BLaER1 treated with 17β-estradiol and CSF1 and Interleukin-3, amounts not matched to agents 10 nM and 100 nM (cell line): ENCODE data around the gene MICAL2.

ENCODE experiments used
- H3K27ac ChIP-seq, 11 experiments: shearing (Covaris generic); formaldehyde crosslinking; 2 replicates each; pipeline ENCODE4 v1.8.1; 2022
- H3K27me3 ChIP-seq, 11 experiments: shearing (Covaris generic); formaldehyde crosslinking; 2 replicates each; pipeline ENCODE4 v1.8.1; 2022
- H3K36me3 ChIP-seq, 11 experiments: shearing (Covaris generic); formaldehyde crosslinking; 2 replicates each; pipeline ENCODE4 v1.8.1; 2022
- H3K4me1 ChIP-seq, 10 experiments: shearing (Covaris generic); formaldehyde crosslinking; 2 replicates each; pipeline ENCODE4 v1.8.1; 2022
- H3K4me2 ChIP-seq, 11 experiments: shearing (Covaris generic); formaldehyde crosslinking; 2 replicates each; pipeline ENCODE4 v1.8.1; 2022
- H3K4me3 ChIP-seq, 10 experiments: shearing (Covaris generic); formaldehyde crosslinking; 2 replicates each; pipeline ENCODE4 v1.8.1; 2022
- H3K9ac ChIP-seq, 11 experiments: shearing (Covaris generic); formaldehyde crosslinking; 2 replicates each; pipeline ENCODE4 v1.8.1; 2022
- H3K9me3 ChIP-seq, 11 experiments: shearing (Covaris generic); formaldehyde crosslinking; replicated peaks in 1 of 11; 2 replicates each; pipeline ENCODE4 v1.8.1; 2022
- H4K20me1 ChIP-seq, 11 experiments: shearing (Covaris generic); formaldehyde crosslinking; 2 replicates each; pipeline ENCODE4 v1.8.1; 2022
- Cebpa-rat ChIP-seq, 11 experiments: shearing (Covaris generic); IDR thresholded peaks; 2 replicates each; pipeline ENCODE4 v1.8.1; 2022

Gene MICAL2

GRCh38 chr11:12183827-12184620, 73.6 kb downstream of the MICAL2 start:
- Histone ChIP-seq H3K27ac (no peak overlapping the region), H3K27me3 (no peaks in the 10 kb centered on the region), H3K9ac (no peak overlapping the region), H3K9me3 (no peaks in the 10 kb centered on the region), H3K36me3 (0 out of 22 replicates have a peak, but pooled peaks cover 0 to 3% (median 0%) of the 10 kb centered on the region in 11 experiments), H3K4me2 (peak overlapping the region in 4 of 11 experiments; percentile 47 to 67 (median 59); a peak in 5 of 22 replicates), H3K4me3 (no peak overlapping the region), H3K4me1 (peaks cover 6 to 45% (median 26%) of the 10 kb centered on the region in 10 experiments; a peak in 15 of 20 replicates), H4K20me1 (peaks cover 0 to 5% (median 0%) of the 10 kb centered on the region in 11 experiments; a peak in 1 of 22 replicates)
- TF ChIP-seq Cebpa-rat (IDR thresholded peaks at IDR 0.05) = no peak

- H3K9me3 ChIP-seq = no peaks in the 10 kb centered on the region
- TF ChIP-seq Cebpa-rat (IDR thresholded peaks at IDR 0.05) = no peak
- peaks cover 0 to 5% (median 0%) of the 10 kb centered on the region in 11 experiments; a peak in 1 of 22 replicates for H4K20me1 ChIP-seq
- H3K36me3 ChIP-seq = 0 out of 22 replicates have a peak, but pooled peaks cover 0 to 3% (median 0%) of the 10 kb centered on the region in 11 experiments
- H3K4me2 ChIP-seq = no peak overlapping the region
- H3K4me3 ChIP-seq = no peak overlapping the region
- no peak overlapping the region for H3K9ac ChIP-seq
- no peak overlapping the region for H3K27ac ChIP-seq
- H3K27me3 ChIP-seq = no peaks in the 10 kb centered on the region
- H3K4me1 ChIP-seq = peaks cover 6 to 47% (median 26%) of the 10 kb centered on the region in 10 experiments; a peak in 15 of 20 replicates
Observed at GRCh38 chr11:12184699-12185098, 74.3 kb downstream of the MICAL2 start.

- Histone ChIP-seq H3K4me3 (no peak overlapping the region), H3K27ac (no peak overlapping the region), H3K27me3 (no peaks in the 10 kb centered on the region), H3K4me1 (peaks cover 6 to 47% (median 26%) of the 10 kb centered on the region in 10 experiments; a peak in 15 of 20 replicates), H3K9ac (no peak overlapping the region), H3K9me3 (no peaks in the 10 kb centered on the region), H3K4me2 (peak overlapping the region in 1 of 11 experiments; percentile 27; a peak in 1 of 22 replicates), H4K20me1 (peaks cover 0 to 5% (median 0%) of the 10 kb centered on the region in 11 experiments; a peak in 1 of 22 replicates), H3K36me3 (0 out of 22 replicates have a peak, but pooled peaks cover 0 to 3% (median 0%) of the 10 kb centered on the region in 11 experiments)
- TF ChIP-seq Cebpa-rat (IDR thresholded peaks at IDR 0.05) = no peak
Observed at GRCh38 chr11:12185106-12185690, 74.8 kb downstream of the MICAL2 start.

GRCh38 chr11:12185914-12186313, 75.5 kb downstream of the MICAL2 start:
- H3K9me3 ChIP-seq = no peaks in the 10 kb centered on the region
- peaks cover 6 to 47% (median 26%) of the 10 kb centered on the region in 10 experiments; a peak in 15 of 20 replicates for H3K4me1 ChIP-seq
- no peak overlapping the region for H3K9ac ChIP-seq
- H3K4me2 ChIP-seq = peak overlapping the region in 5 of 11 experiments; percentile 3 to 33 (median 25); a peak in 5 of 22 replicates
- peaks cover 0 to 5% (median 0%) of the 10 kb centered on the region in 11 experiments; a peak in 1 of 22 replicates for H4K20me1 ChIP-seq
- H3K4me3 ChIP-seq = no peak overlapping the region
- no peak for TF ChIP-seq Cebpa-rat (IDR thresholded peaks at IDR 0.05)
- H3K27me3 ChIP-seq = no peaks in the 10 kb centered on the region
- no peak overlapping the region for H3K27ac ChIP-seq
- 0 out of 22 replicates have a peak, but pooled peaks cover 0 to 5% (median 0%) of the 10 kb centered on the region in 11 experiments for H3K36me3 ChIP-seq

- TF ChIP-seq Cebpa-rat (IDR thresholded peaks at IDR 0.05) = no peak
- Histone ChIP-seq H3K4me3 (no peak overlapping the region), H3K9ac (no peak overlapping the region), H3K4me2 (peak overlapping the region in 6 of 11 experiments; percentile 6 to 32 (median 12); a peak in 4 of 22 replicates), H4K20me1 (peaks cover 0 to 5% (median 0%) of the 10 kb centered on the region in 11 experiments; a peak in 1 of 22 replicates), H3K4me1 (peaks cover 6 to 47% (median 26%) of the 10 kb centered on the region in 10 experiments; a peak in 15 of 20 replicates), H3K9me3 (no peaks in the 10 kb centered on the region), H3K36me3 (0 out of 22 replicates have a peak, but pooled peaks cover 0 to 5% (median 0%) of the 10 kb centered on the region in 11 experiments), H3K27ac (no peak overlapping the region), H3K27me3 (no peaks in the 10 kb centered on the region)
Observed at GRCh38 chr11:12186701-12187100, 76.3 kb downstream of the MICAL2 start.

GRCh38 chr11:12187399-12187798, 77.0 kb downstream of the MICAL2 start:
- Histone ChIP-seq H3K4me3 (no peak overlapping the region), H3K36me3 (0 out of 22 replicates have a peak, but pooled peaks cover 0 to 5% (median 0%) of the 10 kb centered on the region in 11 experiments), H4K20me1 (peaks cover 0 to 5% (median 0%) of the 10 kb centered on the region in 11 experiments; a peak in 1 of 22 replicates), H3K4me2 (peak overlapping the region in 5 of 11 experiments; percentile 6 to 40 (median 16); a peak in 6 of 22 replicates), H3K27ac (no peak overlapping the region), H3K9me3 (no peaks in the 10 kb centered on the region), H3K9ac (no peak overlapping the region), H3K4me1 (peaks cover 6 to 46% (median 25%) of the 10 kb centered on the region in 10 experiments; a peak in 15 of 20 replicates), H3K27me3 (no peaks in the 10 kb centered on the region)
- no peak for TF ChIP-seq Cebpa-rat (IDR thresholded peaks at IDR 0.05)

- Histone ChIP-seq H3K27me3 (no peaks in the 10 kb centered on the region), H3K4me1 (peaks cover 0 to 32% (median 14%) of the 10 kb centered on the region in 10 experiments; a peak in 12 of 20 replicates), H3K4me2 (peak overlapping the region in 3 of 11 experiments; percentile 15 to 31 (median 17); a peak in 4 of 22 replicates), H3K9ac (no peak overlapping the region), H3K4me3 (no peak overlapping the region), H3K27ac (no peak overlapping the region), H4K20me1 (no peaks in the 10 kb centered on the region), H3K36me3 (0 out of 22 replicates have a peak, but pooled peaks cover 0 to 5% (median 0%) of the 10 kb centered on the region in 11 experiments), H3K9me3 (no peaks in the 10 kb centered on the region)
- no peak for TF ChIP-seq Cebpa-rat (IDR thresholded peaks at IDR 0.05)
Observed at GRCh38 chr11:12188548-12189317, 78.3 kb downstream of the MICAL2 start.

- TF ChIP-seq Cebpa-rat (IDR thresholded peaks at IDR 0.05) = no peak
- Histone ChIP-seq H3K27ac (no peak overlapping the region), H3K4me3 (no peak overlapping the region), H3K4me2 (no peak overlapping the region), H3K4me1 (peaks cover 0 to 32% (median 14%) of the 10 kb centered on the region in 10 experiments; a peak in 15 of 20 replicates), H3K9ac (no peak overlapping the region), H3K27me3 (no peaks in the 10 kb centered on the region), H3K9me3 (no peaks in the 10 kb centered on the region), H4K20me1 (no peaks in the 10 kb centered on the region), H3K36me3 (0 out of 22 replicates have a peak, but pooled peaks cover 0 to 5% (median 0%) of the 10 kb centered on the region in 11 experiments)
Observed at GRCh38 chr11:12189543-12190235, 79.3 kb downstream of the MICAL2 start.
